ENCODE data around the gene VAV1. TPM values are rescaled to one million over a fixed set of nuclear protein-coding genes. Genes with fewer than 3 reads are reported as not detected.
A peak's percentile ranks its signal among the peaks of the same experiment; 100 is the strongest.

VAV1 gene
- total and polyA plus RNA-seq, 2 of the 13 experiments (the other 11 are each of a cell fraction or from before 2014, with no cell fraction given): not detected

DNA sequence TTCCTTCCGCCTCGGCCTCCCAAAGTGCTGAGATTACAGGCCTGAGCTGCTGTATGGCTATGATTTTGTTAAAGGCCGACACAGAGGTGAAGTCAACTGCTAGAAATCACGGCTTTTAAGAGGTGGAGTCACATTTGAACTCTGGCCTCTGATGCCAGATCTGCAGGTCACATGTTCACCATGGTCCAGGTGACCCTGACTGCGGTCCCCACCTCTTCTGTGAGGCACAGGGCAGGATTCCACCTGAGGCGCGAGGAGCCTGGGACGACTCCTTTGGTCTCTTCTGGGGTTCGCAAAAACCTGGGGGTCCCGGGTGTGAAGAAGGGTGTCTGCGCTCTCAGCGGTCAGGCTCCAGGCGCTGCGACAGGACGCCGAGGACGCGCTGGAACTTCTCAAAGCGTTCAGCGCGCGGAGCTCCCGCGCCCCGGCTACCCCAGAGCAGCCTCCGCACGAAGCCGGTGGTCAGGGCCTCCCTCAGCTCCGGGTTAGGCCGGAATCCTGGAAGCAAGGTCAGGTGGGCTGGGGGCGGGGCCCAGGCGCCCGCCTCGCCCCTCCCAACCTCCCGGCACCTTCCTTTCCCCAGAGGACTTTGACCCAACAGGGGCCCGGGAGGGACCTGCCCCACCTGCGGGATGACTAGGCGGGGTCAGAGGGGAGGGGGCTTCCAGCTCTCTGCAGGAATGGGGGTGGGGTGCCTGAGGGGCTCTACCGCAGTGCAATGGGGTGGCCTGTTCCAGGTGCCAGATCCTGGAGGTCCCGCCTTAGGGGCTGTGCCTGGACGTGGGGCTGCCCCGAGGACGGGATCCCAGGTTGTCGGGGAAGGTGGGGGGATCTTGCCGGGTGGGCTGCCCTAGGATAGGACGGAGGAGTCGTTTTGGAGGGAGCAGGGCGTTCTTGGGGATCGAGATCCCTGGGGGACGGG is 20.0 kb upstream of the VAV1 start (continued):
- TF ChIP-seq GABPB1 (CRISPR knock-in tag; IDR thresholded peaks at IDR 0.05) (peak; percentile 64; the same call in 1 of the 2 replicates), HDAC1 (CRISPR knock-in tag; IDR thresholded peaks at IDR 0.05) (peak; percentile 71), NRL (CRISPR knock-in tag; IDR thresholded peaks at IDR 0.05; ENCODE audit: borderline replicate concordance) (no peak), PHF5A (CRISPR knock-in tag; IDR thresholded peaks at IDR 0.05; ENCODE audit: low read depth, unreplicated experiment) (no peak), ZNF652 (CRISPR knock-in tag; IDR thresholded peaks at IDR 0.05; ENCODE audit: borderline replicate concordance, low read depth) (no peak), ZSCAN29 (CRISPR knock-in tag; conservative IDR thresholded peaks at IDR 0.05) (no peak), ZNF446 (CRISPR knock-in tag; IDR thresholded peaks at IDR 0.05) (peak; percentile 38; the same call in 1 of the 2 replicates), ZNF781 (CRISPR knock-in tag; IDR thresholded peaks at IDR 0.05; ENCODE audit: borderline replicate concordance, not compliant biosample characterization) (no peak), FOXK2 (IDR thresholded peaks at IDR 0.05) (no peak), NFIC (IDR thresholded peaks at IDR 0.05; ENCODE audit: low read length) (no peak; the same call in 1 of the 2 replicates), PRPF4 (IDR thresholded peaks at IDR 0.05; ENCODE audit: low read depth, low read length, poor library complexity, severe bottlenecking) (no peak), NR3C1 (CRISPR knock-in tag; IDR thresholded peaks at IDR 0.05) (no peak), RNF2 (conservative IDR thresholded peaks at IDR 0.05; ENCODE audit: low read depth) (no peak; the same call in 1 of the 2 replicates), ZNF256 (CRISPR knock-in tag; conservative IDR thresholded peaks at IDR 0.05) (no peak), POLR2A (IDR thresholded peaks at IDR 0.05; ENCODE audit: insufficient read depth in 1 of 2, low read depth in 2 of 2, low read length in 2 of 2) (peak; percentile 20 to 64; a peak in 2 of 4 replicates), ZMYM4 (CRISPR knock-in tag; IDR thresholded peaks at IDR 0.05) (peak; percentile 51; the same call in 1 of the 2 replicates), ARNT2 (CRISPR knock-in tag; IDR thresholded peaks at IDR 0.05; ENCODE audit: low read depth) (peak; percentile 25; the same call in 1 of the 2 replicates)
- TF ChIP-seq, protein P1, sequence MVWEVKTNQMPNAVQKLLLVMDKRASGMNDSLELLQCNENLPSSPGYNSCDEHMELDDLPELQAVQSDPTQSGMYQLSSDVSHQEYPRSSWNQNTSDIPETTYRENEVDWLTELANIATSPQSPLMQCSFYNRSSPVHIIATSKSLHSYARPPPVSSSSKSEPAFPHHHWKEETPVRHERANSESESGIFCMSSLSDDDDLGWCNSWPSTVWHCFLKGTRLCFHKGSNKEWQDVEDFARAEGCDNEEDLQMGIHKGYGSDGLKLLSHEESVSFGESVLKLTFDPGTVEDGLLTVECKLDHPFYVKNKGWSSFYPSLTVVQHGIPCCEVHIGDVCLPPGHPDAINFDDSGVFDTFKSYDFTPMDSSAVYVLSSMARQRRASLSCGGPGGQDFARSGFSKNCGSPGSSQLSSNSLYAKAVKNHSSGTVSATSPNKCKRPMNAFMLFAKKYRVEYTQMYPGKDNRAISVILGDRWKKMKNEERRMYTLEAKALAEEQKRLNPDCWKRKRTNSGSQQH (CRISPR knock-in tag; IDR thresholded peaks at IDR 0.05; ENCODE audit: low read depth): no peak
- TF ChIP-seq, protein P2, sequence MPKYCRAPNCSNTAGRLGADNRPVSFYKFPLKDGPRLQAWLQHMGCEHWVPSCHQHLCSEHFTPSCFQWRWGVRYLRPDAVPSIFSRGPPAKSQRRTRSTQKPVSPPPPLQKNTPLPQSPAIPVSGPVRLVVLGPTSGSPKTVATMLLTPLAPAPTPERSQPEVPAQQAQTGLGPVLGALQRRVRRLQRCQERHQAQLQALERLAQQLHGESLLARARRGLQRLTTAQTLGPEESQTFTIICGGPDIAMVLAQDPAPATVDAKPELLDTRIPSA (CRISPR knock-in tag; IDR thresholded peaks at IDR 0.05; ENCODE audit: borderline replicate concordance): 0 out of 2 replicates have a peak, but pooled peaks have one; percentile 46
- TF ChIP-seq, protein P3, sequence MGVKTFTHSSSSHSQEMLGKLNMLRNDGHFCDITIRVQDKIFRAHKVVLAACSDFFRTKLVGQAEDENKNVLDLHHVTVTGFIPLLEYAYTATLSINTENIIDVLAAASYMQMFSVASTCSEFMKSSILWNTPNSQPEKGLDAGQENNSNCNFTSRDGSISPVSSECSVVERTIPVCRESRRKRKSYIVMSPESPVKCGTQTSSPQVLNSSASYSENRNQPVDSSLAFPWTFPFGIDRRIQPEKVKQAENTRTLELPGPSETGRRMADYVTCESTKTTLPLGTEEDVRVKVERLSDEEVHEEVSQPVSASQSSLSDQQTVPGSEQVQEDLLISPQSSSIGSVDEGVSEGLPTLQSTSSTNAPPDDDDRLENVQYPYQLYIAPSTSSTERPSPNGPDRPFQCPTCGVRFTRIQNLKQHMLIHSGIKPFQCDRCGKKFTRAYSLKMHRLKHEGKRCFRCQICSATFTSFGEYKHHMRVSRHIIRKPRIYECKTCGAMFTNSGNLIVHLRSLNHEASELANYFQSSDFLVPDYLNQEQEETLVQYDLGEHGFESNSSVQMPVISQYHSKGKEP (CRISPR knock-in tag; IDR thresholded peaks at IDR 0.05): no peak
- TF ChIP-seq, protein P4, sequence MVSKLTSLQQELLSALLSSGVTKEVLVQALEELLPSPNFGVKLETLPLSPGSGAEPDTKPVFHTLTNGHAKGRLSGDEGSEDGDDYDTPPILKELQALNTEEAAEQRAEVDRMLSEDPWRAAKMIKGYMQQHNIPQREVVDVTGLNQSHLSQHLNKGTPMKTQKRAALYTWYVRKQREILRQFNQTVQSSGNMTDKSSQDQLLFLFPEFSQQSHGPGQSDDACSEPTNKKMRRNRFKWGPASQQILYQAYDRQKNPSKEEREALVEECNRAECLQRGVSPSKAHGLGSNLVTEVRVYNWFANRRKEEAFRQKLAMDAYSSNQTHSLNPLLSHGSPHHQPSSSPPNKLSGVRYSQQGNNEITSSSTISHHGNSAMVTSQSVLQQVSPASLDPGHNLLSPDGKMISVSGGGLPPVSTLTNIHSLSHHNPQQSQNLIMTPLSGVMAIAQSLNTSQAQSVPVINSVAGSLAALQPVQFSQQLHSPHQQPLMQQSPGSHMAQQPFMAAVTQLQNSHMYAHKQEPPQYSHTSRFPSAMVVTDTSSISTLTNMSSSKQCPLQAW (CRISPR knock-in tag; IDR thresholded peaks at IDR 0.05): peak; percentile 80
- TF ChIP-seq, protein P5, sequence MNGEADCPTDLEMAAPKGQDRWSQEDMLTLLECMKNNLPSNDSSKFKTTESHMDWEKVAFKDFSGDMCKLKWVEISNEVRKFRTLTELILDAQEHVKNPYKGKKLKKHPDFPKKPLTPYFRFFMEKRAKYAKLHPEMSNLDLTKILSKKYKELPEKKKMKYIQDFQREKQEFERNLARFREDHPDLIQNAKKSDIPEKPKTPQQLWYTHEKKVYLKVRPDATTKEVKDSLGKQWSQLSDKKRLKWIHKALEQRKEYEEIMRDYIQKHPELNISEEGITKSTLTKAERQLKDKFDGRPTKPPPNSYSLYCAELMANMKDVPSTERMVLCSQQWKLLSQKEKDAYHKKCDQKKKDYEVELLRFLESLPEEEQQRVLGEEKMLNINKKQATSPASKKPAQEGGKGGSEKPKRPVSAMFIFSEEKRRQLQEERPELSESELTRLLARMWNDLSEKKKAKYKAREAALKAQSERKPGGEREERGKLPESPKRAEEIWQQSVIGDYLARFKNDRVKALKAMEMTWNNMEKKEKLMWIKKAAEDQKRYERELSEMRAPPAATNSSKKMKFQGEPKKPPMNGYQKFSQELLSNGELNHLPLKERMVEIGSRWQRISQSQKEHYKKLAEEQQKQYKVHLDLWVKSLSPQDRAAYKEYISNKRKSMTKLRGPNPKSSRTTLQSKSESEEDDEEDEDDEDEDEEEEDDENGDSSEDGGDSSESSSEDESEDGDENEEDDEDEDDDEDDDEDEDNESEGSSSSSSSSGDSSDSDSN (CRISPR knock-in tag; IDR thresholded peaks at IDR 0.05): peak; percentile 87
